OCI-LY1 (cell line): Measurements from ENCODE around the gene POTEF.

ENCODE experiments used
- CTCF ChIP-seq: fragments of 200-600 bp; sonication (generic), shearing (Covaris generic); IDR thresholded peaks from 2 replicates; pipeline ENCODE4 v1.5.1; 2017; ENCODE audit warnings: mild to moderate bottlenecking, antibody characterized with exemption, low read length, moderate library complexity, mixed read lengths
- EZH2 ChIP-seq: fragments of 200-600 bp; sonication (generic), shearing (Covaris generic); IDR thresholded peaks from 2 replicates; pipeline ENCODE4 v1.8.0; 2017; ENCODE audit warnings: borderline replicate concordance, mixed run types, mild to moderate bottlenecking, antibody characterized with exemption, low read length, moderate library complexity, mixed read lengths

- TF ChIP-seq CTCF (no peak), EZH2 (no peak)
These were observed 36.4 kb upstream of the POTEF start for GRCh38 chr2:130165293-130166016.
